Measurements from ENCODE around the gene HSBP1L1. TPM values are rescaled to one million over a fixed set of nuclear protein-coding genes. Genes with fewer than 3 reads are reported as not detected.

The HSBP1L1 gene
- total and polyA plus RNA-seq, 2 of the 8 experiments (the other 6 are each of a cell fraction or from before 2014, with no cell fraction given) = 1.0 to 1.3 TPM

DNA sequence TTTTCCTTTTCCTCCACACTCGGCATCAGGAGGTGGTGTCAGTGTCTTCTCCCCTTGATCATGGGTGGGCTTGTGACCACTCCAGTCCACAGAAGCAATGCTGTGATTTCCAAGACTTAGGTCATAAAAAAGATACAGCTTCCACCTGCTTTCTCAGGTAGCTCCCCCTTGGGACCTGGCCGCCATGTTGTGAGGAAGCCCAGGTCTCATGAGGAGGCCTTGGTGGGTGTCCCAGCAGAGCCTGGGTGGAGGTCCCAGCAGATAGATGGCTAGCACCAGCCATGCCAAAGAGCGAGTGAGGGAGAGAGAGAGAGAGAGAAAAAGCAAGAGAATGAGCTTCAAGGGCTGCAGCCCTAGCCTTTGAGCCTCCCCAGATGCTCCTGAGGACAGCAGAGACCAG is 28.9 kb upstream of the HSBP1L1 start:
- no peak overlapping the region for H2BK15ac ChIP-seq (ENCODE audit: low read length)
- no peak overlapping the region for H3K4ac ChIP-seq (replicated peaks; ENCODE audit: insufficient read length, low read depth, low read length)
- no peak overlapping the region for H3K56ac ChIP-seq (replicated peaks; ENCODE audit: insufficient read length, low read depth, low read length)
- H4K20me1 ChIP-seq (replicated peaks in 1 of 2; ENCODE audit: control insufficient read depth in 1 of 2, insufficient read depth in 2 of 2, low read length in 2 of 2) = peaks cover 0 to 4% of the 10 kb centered on the region in 2 experiments
- no peaks in the 10 kb centered on the region; a peak in 1 of 7 replicates for H3K27me3 ChIP-seq (replicated peaks in 1 of 4; ENCODE audit: control insufficient read depth in 3 of 4, extremely low read depth in 1 of 4, insufficient read depth in 3 of 4, low read length in 3 of 4)
- no peak overlapping the region for H2BK12ac ChIP-seq (ENCODE audit: low read depth, low read length)
- H3K36me3 ChIP-seq (ENCODE audit: control insufficient read depth in 2 of 4, insufficient read depth in 4 of 4, low read length in 3 of 4) = no peaks in the 10 kb centered on the region
- no peaks in the 10 kb centered on the region for H3K4me1 ChIP-seq (replicated peaks in 1 of 4; ENCODE audit: control insufficient read depth in 3 of 4, insufficient read depth in 4 of 4, low read length in 3 of 4)
- H3K79me1 ChIP-seq (ENCODE audit: low read depth, low read length) = peaks cover 5% of the 10 kb centered on the region
- H4K8ac ChIP-seq (ENCODE audit: extremely low read depth, insufficient read depth, low read length) = no peak overlapping the region
- ChIA-PET POLR2A (ENCODE audit: partially characterized antibody) (no interaction called here), CTCF (ENCODE audit: partially characterized antibody) (interaction anchor here (0.6 to 2.7 kb wide), 9 partner anchors 11 to 289 kb away, joined by 3 to 19 read pairs (median 3); no protein-coding TSS in a partner anchor)
- no peaks in the 10 kb centered on the region for H3K23me2 ChIP-seq (ENCODE audit: low read depth, low read length)
- H3K4me2 ChIP-seq (ENCODE audit: insufficient read depth in 1 of 2, low read depth in 2 of 2, low read length in 2 of 2) = no peak overlapping the region
- no peak overlapping the region for H4K5ac ChIP-seq (ENCODE audit: insufficient read length, low read depth, low read length)
- FAIRE-seq (no peak), DNase-seq (ENCODE audit: low read depth in 1 of 2, low spot score in 2 of 2) (no peak)
- no peak for TF ChIP-seq JUND (IDR thresholded peaks at IDR 0.05; ENCODE audit: low read length)
- TF ChIP-seq BCL11A (IDR thresholded peaks at IDR 0.05; ENCODE audit: low read depth in 2 of 2, low read length in 2 of 2) = no peak
- TF ChIP-seq CHD2 (IDR thresholded peaks at IDR 0.05; ENCODE audit: low read length) = no peak
- TF ChIP-seq RNF2 (IDR thresholded peaks at IDR 0.05; ENCODE audit: borderline replicate concordance, low read depth, low read length, missing control alignments, poor library complexity, severe bottlenecking) = no peak
- no peak for TF ChIP-seq POLR2A (IDR thresholded peaks at IDR 0.05; ENCODE audit: control extremely low read depth in 1 of 2, low read depth in 2 of 2, low read length in 2 of 2)
- no peak for TF ChIP-seq SIRT6 (IDR thresholded peaks at IDR 0.05; ENCODE audit: low read length)
- no peak for TF ChIP-seq JUN (IDR thresholded peaks at IDR 0.05; ENCODE audit: low read depth, low read length)
- TF ChIP-seq POLR2AphosphoS5 (IDR thresholded peaks at IDR 0.05; ENCODE audit: low read depth, low read length) = no peak
- no peak for TF ChIP-seq TEAD4 (IDR thresholded peaks at IDR 0.05; ENCODE audit: low read depth, low read length)
- no peak for TF ChIP-seq HDAC2 (IDR thresholded peaks at IDR 0.05; ENCODE audit: borderline replicate concordance in 1 of 2, low read depth in 2 of 2, low read length in 2 of 2)
- H3K4me3 ChIP-seq (ENCODE audit: extremely low read depth in 1 of 4, insufficient read depth in 2 of 4, low read depth in 3 of 4, low read length in 4 of 4) = no peak overlapping the region
- no peaks in the 10 kb centered on the region for H3K9me3 ChIP-seq (ENCODE audit: insufficient read depth in 2 of 2, low read depth in 1 of 2, low read length in 1 of 2)
- H2AFZ ChIP-seq (ENCODE audit: low read length) = no peak overlapping the region
- H2AK5ac ChIP-seq (ENCODE audit: low read depth, low read length) = no peak overlapping the region
- H3K14ac ChIP-seq (ENCODE audit: insufficient read length) = no peak overlapping the region
- 96% methylated on average over 3 of the region's 3 CpGs; no CpG with 5 or more reads in 1 of the 2 experiments for WGBS, 2 experiments (ENCODE audit: extremely low coverage in 1 of 2, insufficient coverage in 1 of 2, insufficient read length in 1 of 2, insufficient replicate concordance in 2 of 2, low coverage in 1 of 2, low lambda C conversion rate in 2 of 2, missing lambda C conversion rate in 1 of 2)
- H3K18ac ChIP-seq (ENCODE audit: extremely low read depth, low read length) = no peak overlapping the region
- H3K79me2 ChIP-seq (ENCODE audit: control insufficient read depth in 1 of 2, insufficient read depth in 2 of 2, low read length in 2 of 2) = peaks cover 0 to 8% of the 10 kb centered on the region in 2 experiments; a peak in 1 of 4 replicates
- no peak overlapping the region for H2BK20ac ChIP-seq (ENCODE audit: low read length)
- H3K23ac ChIP-seq (ENCODE audit: insufficient read length) = no peak overlapping the region
- no peak overlapping the region for H2BK120ac ChIP-seq (replicated peaks; ENCODE audit: low read depth, low read length)
- H3K27ac ChIP-seq (ENCODE audit: low read depth, low read length) = no peak overlapping the region
- no peak overlapping the region for H2BK5ac ChIP-seq (ENCODE audit: low read depth, low read length)
- H3K9ac ChIP-seq (replicated peaks in 1 of 4; ENCODE audit: extremely low read depth in 1 of 4, low read depth in 3 of 4, low read length in 3 of 4) = no peak overlapping the region
- H4K91ac ChIP-seq (replicated peaks; ENCODE audit: insufficient read length, low read length) = no peak overlapping the region
